IPS-NIHi7 (cell line): ENCODE measurements around the gene XPO4.
"Not testable (repeated sequence)": the region's sequence is repeated elsewhere in the genome, so short reads cannot be mapped to it uniquely, and the experiment has no call there.

ENCODE experiments used
- DNase-seq: peaks from one replicate; pipeline ENCODE4 v3.0.0; 2012; ENCODE audit warnings: mixed read lengths; ENCODE audit errors: extremely low spot score

XPO4 gene

DNA sequence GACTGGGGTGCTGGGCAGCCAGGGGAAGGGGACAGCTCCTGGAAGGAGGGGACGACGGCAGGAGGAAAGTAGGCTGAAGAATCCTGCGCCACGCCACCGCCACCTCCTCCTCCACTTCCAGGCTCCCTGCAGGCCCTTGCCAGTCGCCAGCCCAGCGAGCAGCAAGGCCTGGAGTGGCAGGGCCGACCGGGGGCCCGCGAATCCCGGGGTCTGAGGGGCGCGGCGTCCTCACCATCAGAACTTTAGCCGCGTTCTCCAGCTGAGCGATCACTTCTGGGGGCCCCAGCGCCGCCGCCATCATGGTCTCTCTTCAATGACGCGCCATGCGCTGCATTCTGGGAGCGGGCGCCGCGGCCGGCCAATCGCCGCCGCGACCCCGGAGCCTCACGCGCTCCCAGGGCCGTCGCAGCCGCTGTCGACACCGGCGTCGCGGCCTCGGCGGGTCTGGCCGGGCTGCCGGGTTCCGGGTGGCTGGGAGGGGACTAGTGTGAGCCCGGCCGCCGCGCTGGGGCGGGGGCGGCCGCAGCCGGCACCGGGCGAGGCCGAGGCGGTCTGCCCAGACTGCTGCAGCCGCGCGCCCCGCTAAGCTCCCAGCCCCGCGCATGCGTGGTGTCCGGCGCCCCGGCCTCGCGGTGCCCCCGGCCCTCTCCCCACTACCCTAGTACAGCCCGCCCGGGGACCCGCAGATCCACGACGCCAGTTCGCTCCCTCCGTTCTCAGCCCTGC, at the start of gene XPO4:
XPO4 (minus strand) TSS at position 309 of the 726 bp plus-strand sequence; CDS start at position 301, 8 bp downstream.
- DNase-seq, result peak; percentile 93

DNA sequence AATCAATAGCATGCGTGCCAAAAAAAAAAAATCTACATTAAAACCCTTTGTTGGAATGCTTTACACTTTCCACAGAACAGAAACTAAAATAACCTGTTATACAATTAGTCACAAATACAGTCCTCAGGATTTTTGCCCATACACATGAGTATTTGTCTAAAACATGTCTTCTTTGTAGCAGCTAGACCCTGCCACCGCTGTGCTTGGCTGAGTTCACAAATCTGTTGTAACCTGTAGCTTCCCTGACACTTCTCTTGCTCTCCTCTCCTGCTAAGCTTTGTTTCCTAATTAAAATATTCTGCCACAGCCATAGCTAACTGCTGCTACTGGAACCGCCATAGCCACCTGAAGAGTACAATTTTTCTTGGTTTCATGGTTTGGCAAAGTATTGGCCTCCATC, 45.5 kb upstream of the XPO4 start:
- not testable (repeated sequence) for DNase-seq

DNA sequence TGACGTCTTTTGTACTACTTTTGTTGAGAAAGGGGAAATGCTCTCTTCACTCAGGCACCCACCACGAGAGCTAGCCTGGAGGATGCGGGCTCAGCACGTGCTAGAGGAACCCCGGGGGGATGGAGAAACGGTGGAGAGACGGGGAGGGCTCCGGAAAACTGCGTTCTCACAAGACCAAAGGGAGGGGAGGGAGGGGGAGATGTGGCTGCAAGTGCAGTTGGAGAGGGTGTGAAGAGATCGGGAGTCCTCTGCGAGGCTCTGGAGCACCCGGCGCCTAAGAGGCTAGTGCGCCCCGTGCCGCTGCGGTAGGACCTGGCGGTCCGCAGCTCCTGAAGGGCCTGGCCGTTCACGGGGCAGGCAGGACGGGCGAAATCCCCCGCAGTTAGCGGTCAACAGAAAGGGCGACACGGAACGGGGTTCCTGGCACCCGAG, 43.4 kb upstream of the XPO4 start:
- DNase-seq, result peak; percentile 42

- DNase-seq, result no peak
Measured at GRCh38 chr13:20942938-20943559, 40.5 kb upstream of the XPO4 start.

DNA sequence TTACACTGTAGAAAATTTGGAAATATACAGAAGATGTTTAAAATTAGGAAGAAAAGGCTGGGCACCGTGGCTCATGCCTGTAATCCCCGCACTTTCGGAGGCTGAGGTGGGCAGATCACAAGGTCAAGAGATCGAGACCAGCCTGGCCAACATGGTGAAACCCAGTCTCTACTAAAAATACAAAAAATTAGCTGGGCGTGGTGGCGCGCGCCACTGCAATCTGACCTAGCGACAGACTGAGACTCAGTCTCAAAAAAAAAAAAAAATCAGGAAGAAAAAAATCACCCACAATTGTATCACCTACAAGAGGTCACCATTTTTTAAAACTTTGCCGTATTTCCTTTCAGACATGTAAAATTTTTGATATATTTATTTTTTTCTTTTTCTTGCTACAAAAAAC, 38.0 kb upstream of the XPO4 start:
- DNase-seq, result not testable (repeated sequence)

- no peak for DNase-seq
Measured at GRCh38 chr13:20940083-20940482, 37.5 kb upstream of the XPO4 start.

DNA sequence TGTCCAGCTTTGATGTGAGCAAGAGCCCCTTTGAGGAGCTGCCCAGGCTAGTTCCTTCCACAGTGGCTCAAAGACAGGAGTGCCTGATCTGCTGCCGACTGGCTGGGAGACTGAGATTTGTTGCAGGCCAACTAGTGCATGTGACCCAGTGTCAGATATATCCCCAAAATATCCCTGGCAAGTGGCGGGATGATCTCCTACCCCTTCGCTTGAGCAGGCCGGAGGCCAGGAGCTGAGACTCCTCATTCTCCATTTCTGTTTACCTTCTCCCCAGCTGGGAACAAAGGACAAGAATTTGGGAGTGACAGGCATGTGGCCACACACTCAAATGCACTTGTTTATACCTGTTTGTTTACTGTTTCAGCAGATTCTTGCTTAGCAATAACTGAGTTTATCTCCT, 37.1 kb upstream of the XPO4 start:
- DNase-seq, result no peak

GRCh38 chr13:20938302-20938701, 35.8 kb upstream of the XPO4 start:
- DNase-seq, result no peak

GRCh38 chr13:20927596-20928257, 25.2 kb upstream of the XPO4 start:
- DNase-seq, result no peak

DNA sequence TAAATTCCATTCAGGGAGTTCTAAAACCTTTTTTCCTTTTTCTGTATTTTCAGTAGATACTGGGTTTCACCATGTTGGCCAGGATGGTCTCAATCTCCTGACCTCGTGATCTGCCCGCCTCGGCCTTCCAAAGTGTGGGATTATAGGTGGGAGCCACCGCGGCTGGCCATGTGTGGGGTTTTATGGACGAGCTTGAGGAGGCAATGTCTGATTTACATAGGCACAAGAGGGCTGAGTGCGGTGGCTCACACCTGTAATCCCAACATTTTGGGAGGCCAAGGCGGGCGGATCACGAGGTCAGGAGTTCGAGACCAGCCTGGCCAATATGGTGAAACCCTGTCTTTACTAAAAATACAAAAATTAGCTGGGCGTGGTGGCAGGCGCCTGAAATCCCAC, 22.8 kb upstream of the XPO4 start:
- not testable (repeated sequence) for DNase-seq

DNA sequence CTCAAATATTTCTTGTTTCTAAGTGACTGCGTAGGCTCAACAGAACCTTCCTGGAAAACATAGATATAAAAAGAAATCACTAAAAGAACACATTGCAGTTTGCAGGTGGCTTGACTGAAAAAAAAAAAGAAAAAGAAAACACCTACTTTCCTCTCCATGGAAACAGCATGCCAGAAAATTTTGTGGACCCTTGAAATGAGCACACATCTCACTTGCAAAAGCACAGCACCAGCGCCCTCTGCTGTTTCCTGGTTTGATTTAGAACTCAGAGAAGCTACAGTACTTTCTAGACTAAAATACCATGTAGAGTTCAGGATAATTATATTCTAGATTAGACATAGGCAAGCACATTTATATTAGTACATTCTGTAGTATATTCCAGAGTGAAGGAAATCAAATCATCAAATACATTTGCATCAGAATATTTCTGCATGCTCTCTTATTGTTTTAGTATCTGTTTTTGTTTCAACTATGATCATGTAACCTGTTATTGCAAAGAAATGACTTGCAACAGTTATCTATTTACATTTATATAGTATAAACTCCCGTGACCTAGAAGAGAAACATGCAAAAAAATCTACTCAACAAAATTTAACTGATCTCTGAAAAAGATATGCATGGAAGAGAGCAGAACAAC, 22.3 kb upstream of the XPO4 start:
- DNase-seq, result peak; percentile 66

- DNase-seq, result no peak
Measured at GRCh38 chr13:20923272-20923671, 20.7 kb upstream of the XPO4 start.

DNA sequence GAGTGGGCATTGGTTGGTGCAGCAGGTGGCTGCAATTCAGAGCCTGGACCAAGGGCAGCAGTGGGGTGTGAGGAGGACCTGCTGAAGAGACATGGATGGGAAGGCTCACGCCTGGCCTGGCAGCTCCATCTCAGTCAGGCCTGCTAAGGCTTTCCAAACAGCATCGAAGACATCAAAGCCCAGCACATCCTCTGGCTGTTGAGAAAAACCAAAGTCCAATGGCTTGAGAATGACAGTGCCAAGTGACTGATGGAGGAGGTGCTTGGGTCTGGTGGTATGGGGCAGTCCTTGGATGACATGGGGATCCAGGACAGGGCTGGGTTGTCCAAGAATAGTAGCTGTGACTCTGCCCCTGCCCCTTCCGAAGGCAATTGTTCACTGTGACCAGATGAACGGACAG, 19.0 kb upstream of the XPO4 start:
- no peak for DNase-seq

- DNase-seq, result not testable (repeated sequence)
Measured at GRCh38 chr13:20915676-20916075, 13.1 kb upstream of the XPO4 start.

- no peak for DNase-seq
Measured at GRCh38 chr13:20911037-20911436, 8.5 kb upstream of the XPO4 start.

- no peak for DNase-seq
Measured at GRCh38 chr13:20908714-20909497, 6.4 kb upstream of the XPO4 start.

- DNase-seq, result no peak
Measured at GRCh38 chr13:20904908-20905307, 2.4 kb upstream of the XPO4 start.

- DNase-seq, result no peak
Measured at GRCh38 chr13:20903164-20903475, 574 bp upstream of the XPO4 start.

DNA sequence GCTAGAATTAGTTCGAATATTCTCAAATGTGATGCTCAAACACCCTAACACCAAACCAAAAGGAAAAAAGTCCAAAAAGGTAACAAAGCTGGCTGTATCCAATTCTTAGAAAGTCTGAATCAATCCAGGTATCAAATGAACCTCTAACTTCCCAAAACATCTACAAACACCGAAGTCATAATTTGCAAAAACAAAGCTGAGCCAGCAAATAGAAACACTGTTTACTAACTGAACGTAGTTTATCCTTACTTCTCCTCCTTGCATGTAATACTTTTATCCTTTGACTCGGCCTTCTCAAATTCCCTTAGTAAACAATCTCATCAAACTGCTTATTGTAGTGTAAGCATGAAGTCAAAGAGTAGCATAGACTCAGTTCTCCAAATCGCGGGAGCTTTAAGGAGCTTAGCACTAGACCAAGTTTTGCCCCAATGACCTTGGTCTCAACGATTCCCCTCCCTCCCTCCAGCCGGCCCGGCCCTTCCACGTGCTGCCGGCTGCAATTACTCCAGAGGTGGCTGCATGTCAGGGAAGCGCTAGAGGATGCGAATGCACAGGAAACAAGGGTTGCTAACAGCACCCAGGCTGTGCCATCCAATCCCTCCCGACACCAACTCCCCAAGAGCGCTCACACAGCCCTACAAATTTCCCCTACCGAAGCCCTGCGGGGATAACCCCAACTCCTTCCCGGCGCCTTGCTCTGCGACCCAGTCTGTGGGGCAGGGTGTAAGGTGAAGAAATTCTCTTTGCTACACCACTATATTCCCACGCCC, 693 bp downstream of the XPO4 start:
- DNase-seq, result peak; percentile 52

DNA sequence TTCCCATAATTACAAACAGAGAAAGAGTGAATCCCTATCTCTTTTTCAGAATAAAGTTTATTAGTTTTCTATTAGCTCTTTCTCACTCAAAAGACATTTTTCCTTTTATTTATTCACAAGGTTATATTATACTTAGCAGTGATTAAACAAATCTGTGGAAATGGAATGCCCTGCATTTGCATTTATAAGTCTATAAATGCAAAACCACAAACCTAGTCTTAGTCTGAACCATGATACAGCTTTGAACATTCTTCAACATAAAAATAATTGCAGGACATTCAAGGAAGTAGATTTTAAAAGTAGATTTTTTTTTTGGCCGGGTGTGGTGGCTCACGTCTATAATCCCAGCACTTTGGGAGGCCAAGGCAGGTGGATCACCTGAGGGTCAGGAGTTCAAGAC, 8.3 kb downstream of the XPO4 start:
- DNase-seq, result no peak

- no peak for DNase-seq
Measured at GRCh38 chr13:20891768-20892167, 10.8 kb downstream of the XPO4 start.
